Measurements from ENCODE around the gene PDE4A.

DNA sequence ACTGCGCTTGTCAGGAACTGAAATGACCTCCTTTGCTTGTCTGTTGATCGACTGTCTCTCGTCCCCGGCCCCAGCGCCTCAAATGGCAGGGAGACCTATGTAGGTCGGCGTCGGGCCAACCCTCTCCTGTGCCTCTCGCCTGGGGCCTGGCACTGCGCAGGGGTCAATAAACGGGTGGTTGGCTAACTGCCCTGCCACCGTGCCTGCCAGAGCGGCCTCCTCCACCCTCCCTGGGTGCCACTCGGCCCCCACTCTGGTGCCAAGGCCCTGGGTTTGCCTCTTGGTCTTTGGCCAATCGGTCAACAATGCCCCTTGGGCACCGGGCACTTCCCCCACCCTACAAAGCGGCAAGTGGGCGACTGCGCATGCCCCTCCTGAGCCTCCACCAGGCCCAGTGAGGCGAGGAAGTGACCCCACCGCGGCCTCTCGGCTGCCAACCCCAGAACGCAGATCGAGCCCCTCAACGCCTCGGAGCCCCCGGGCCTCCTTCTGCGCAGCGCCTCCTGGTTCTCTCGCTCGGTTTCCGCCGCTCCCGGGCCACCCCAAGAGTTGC is 81.7 kb downstream of the PDE4A start:
- TF ChIP-seq POLR2A (IDR thresholded peaks at IDR 0.05) = no peak
- no peak for TF ChIP-seq CTCF (IDR thresholded peaks at IDR 0.05)
